B cell (primary cell): ENCODE data around the gene ZMYM5. TPM values are rescaled to one million over a fixed set of nuclear protein-coding genes. Genes with fewer than 3 reads are reported as not detected.

Experiments used
- ATAC-seq: fragments of 200-7000 bp; cut with Tn5 transposase; one replicate; pipeline ENCODE4 v1.10.0; 2021; ENCODE audit warnings: low read depth, mild to moderate bottlenecking, moderate number of reproducible peaks, moderate library complexity
- CTCF ChIA-PET: fragments of 350-600 bp; sonication (Branson Sonifier 250); formaldehyde crosslinking; loops from one replicate; lab custom pipeline; 2021; ENCODE audit warnings: antibody characterized with exemption, inconsistent platforms; lab: Charles Lee
- POLR2A ChIA-PET: fragments of 350-600 bp; sonication (Branson Sonifier 250); formaldehyde crosslinking; loops from one replicate; lab custom pipeline; 2021; ENCODE audit warnings: antibody characterized with exemption; lab: Charles Lee
- DNase-seq: peaks from one replicate; pipeline ENCODE4 v3.0.0; 2013
- H2AFZ ChIP-seq: 2 replicates; pipeline ENCODE4 v1.6.1; 2012; ENCODE audit warnings: mild to moderate bottlenecking, low read depth, low read length; ENCODE audit not compliant: insufficient read depth, poor library complexity, severe bottlenecking
- H3K27ac ChIP-seq, 2 donors: 1 replicate in 1 of 2; 2 replicates in 1 of 2; pipeline ENCODE4 v1.5.1; 2012 to 2013; ENCODE audit warnings: low read length in 2 of 2, mild to moderate bottlenecking in 2 of 2, moderate library complexity in 1 of 2
- H3K27me3 ChIP-seq, 4 experiments: fragments of 200-600 bp in 1 of 4; sonication (generic) in 1 of 4; replicated peaks in 1 of 4; 1 replicate in 2 of 4; 2 replicates in 2 of 4; pipeline versions ENCODE4 v1.6.1 to v1.7.0; 2013 to 2016; ENCODE audit warnings: low read length in 3 of 4, mild to moderate bottlenecking in 2 of 4, mixed read lengths in 1 of 4, moderate library complexity in 1 of 4; ENCODE audit not compliant: insufficient read depth in 4 of 4, control insufficient read depth in 3 of 4; ENCODE audit errors: control extremely low read depth in 1 of 4
- H3K36me3 ChIP-seq, 2 experiments: replicated peaks in 1 of 2; 1 replicate in 1 of 2; 2 replicates in 1 of 2; pipeline versions ENCODE4 v1.6.1 to v1.7.1; 2013; ENCODE audit warnings: low read length in 1 of 2; ENCODE audit not compliant: insufficient read depth in 2 of 2, control insufficient read depth in 1 of 2; ENCODE audit errors: control extremely low read depth in 1 of 2, extremely low read depth in 1 of 2
- H3K4me1 ChIP-seq, 2 donors: fragments of 200-600 bp in 1 of 2; sonication (generic) in 1 of 2; 1 replicate in 1 of 2; 2 replicates in 1 of 2; pipeline versions ENCODE4 v1.5.1 to v1.6.1; 2013 to 2017; ENCODE audit warnings: low read length in 2 of 2; ENCODE audit not compliant: control insufficient read depth in 2 of 2, insufficient read depth in 2 of 2
- H3K4me2 ChIP-seq: replicated peaks from 2 replicates; pipeline ENCODE3; 2012; ENCODE audit warnings: mild to moderate bottlenecking, low read depth, low read length; ENCODE audit not compliant: poor library complexity, severe bottlenecking
- H3K4me3 ChIP-seq, 5 experiments: fragments of 200-600 bp in 1 of 5; sonication (generic) in 1 of 5; 1 replicate in 3 of 5; 2 replicates in 2 of 5; pipeline versions ENCODE4 v1.5.1 to v1.7.0; 2011 to 2016; ENCODE audit warnings: low read length in 4 of 5, mild to moderate bottlenecking in 4 of 5, low read depth in 2 of 5, control low read depth in 1 of 5, moderate library complexity in 1 of 5; ENCODE audit not compliant: insufficient read depth in 1 of 5; ENCODE audit errors: control extremely low read depth in 1 of 5, extremely low read depth in 1 of 5
- H3K79me2 ChIP-seq: fragments of 200-600 bp; sonication (generic); one replicate; pipeline ENCODE4 v1.6.0; 2016; ENCODE audit warnings: low read length; ENCODE audit not compliant: control insufficient read depth, insufficient read depth
- H3K9ac ChIP-seq: fragments of 200-600 bp; sonication (generic); 2 replicates; pipeline ENCODE4 v1.6.1; 2017; ENCODE audit warnings: mild to moderate bottlenecking, low read length, moderate library complexity
- H3K9me3 ChIP-seq, 3 donors: one replicate each; pipeline versions ENCODE4 v1.6.1 to v1.7.1; 2013; ENCODE audit warnings: low read length in 2 of 3; ENCODE audit not compliant: control insufficient read depth in 2 of 3, insufficient read depth in 1 of 3; ENCODE audit errors: control extremely low read depth in 1 of 3
- H4K20me1 ChIP-seq: 2 replicates; pipeline ENCODE4 v1.6.0; 2012; ENCODE audit warnings: mild to moderate bottlenecking, low read length; ENCODE audit not compliant: insufficient read depth, control insufficient read depth, poor library complexity, severe bottlenecking
- H3K27ac Mint-ChIP-seq: one replicate; pipeline ENCODE4 v1.8.0; 2021; ENCODE audit warnings: mixed read lengths
- H3K27me3 Mint-ChIP-seq: one replicate; pipeline ENCODE4 v1.8.0; 2021; ENCODE audit warnings: mixed read lengths
- H3K4me1 Mint-ChIP-seq: one replicate; pipeline ENCODE4 v1.8.0; 2021; ENCODE audit warnings: mixed read lengths
- H3K4me3 Mint-ChIP-seq: one replicate; pipeline ENCODE4 v1.8.0; 2021; ENCODE audit warnings: mixed read lengths
- H3K9me3 Mint-ChIP-seq: one replicate; pipeline ENCODE4 v1.8.0; 2022; ENCODE audit warnings: mixed read lengths; ENCODE audit not compliant: insufficient read depth
- CTCF ChIP-seq: fragments of 200-600 bp; IDR thresholded peaks from one replicate; pipeline ENCODE4 v1.8.0; 2022; ENCODE audit warnings: antibody characterized with exemption, mild to moderate bottlenecking
- EZH2 ChIP-seq: IDR thresholded peaks from 2 replicates; pipeline ENCODE4 v1.6.1; 2012; ENCODE audit warnings: borderline replicate concordance, low read depth, mild to moderate bottlenecking, moderate library complexity, low read length; ENCODE audit not compliant: insufficient read depth, poor library complexity, severe bottlenecking
- WGBS: methylation state at CpG from one replicate; pipeline ENCODE4 v1.1.5; 2013; ENCODE audit warnings: missing lambda C conversion rate; ENCODE audit not compliant: insufficient coverage; 5-methylcytosine and 5-hydroxymethylcytosine counted together
- intact Hi-C: fragments of 100-400 bp; cut with micrococcal nuclease; formaldehyde crosslinking; loops from one replicate; pipeline ENCODE4 v1.10.0; 2022
- polyA plus RNA-seq: library from polyadenylated mRNA; depleted of rRNA; stranded (reverse); fragments of >200 nt; gene quantifications from 2 replicates; pipeline ENCODE4 v1.2.3, GENCODE V29; 2012
- total RNA-seq, 2 donors: library from RNA; stranded (reverse); fragments of 120-200 nt in 1 of 2; gene quantifications; 1 replicate in 1 of 2; 2 replicates in 1 of 2; pipeline versions ENCODE4 v1.2.3 to v1.2.4, GENCODE V29; 2013 to 2022

The ZMYM5 gene
- total and polyA plus RNA-seq, 2 donors (not counting 1 experiment from before 2014, with no cell fraction given) = 14.3 to 23.0 TPM

- no CpG with 5 or more reads among the region's 1 CpG for WGBS
- H3K27ac Mint-ChIP-seq = no peak overlapping the region
- intact Hi-C loops = no loop called here
- ChIA-PET CTCF (no interaction called here), POLR2A (no interaction called here)
- Histone ChIP-seq H4K20me1 (peaks cover 29% of the 10 kb centered on the region), H3K4me3 (no peak overlapping the region), H3K4me2 (no peak overlapping the region), H3K9me3 (no peaks in the 10 kb centered on the region), H3K9ac (no peak overlapping the region), H3K79me2 (peaks cover 96% of the 10 kb centered on the region), H3K27me3 (no peaks in the 10 kb centered on the region), H3K36me3 (peaks cover 9 to 32% of the 10 kb centered on the region in 2 experiments), H3K4me1 (no peaks in the 10 kb centered on the region), H2AFZ (no peak overlapping the region), H3K27ac (no peak overlapping the region)
- no peak for TF ChIP-seq EZH2
- TF ChIP-seq CTCF = no peak
- H3K27me3 Mint-ChIP-seq = no peaks in the 10 kb centered on the region
- no peak overlapping the region for H3K4me3 Mint-ChIP-seq
- H3K4me1 Mint-ChIP-seq = peaks cover 12% of the 10 kb centered on the region
- DNase-seq = no peak
- no peak for ATAC-seq
- H3K9me3 Mint-ChIP-seq = no peaks in the 10 kb centered on the region
Measured at GRCh38 chr13:19852766-19853165, 10.7 kb downstream of the ZMYM5 start.

GRCh38 chr13:19845758-19846157 is 17.7 kb downstream of the ZMYM5 start:
- Histone ChIP-seq H3K36me3 (peaks cover 2 to 33% of the 10 kb centered on the region in 2 experiments), H3K4me2 (no peak overlapping the region), H2AFZ (no peak overlapping the region), H3K9ac (no peak overlapping the region), H3K79me2 (peaks cover 56% of the 10 kb centered on the region), H4K20me1 (peaks cover 6% of the 10 kb centered on the region), H3K9me3 (no peaks in the 10 kb centered on the region), H3K4me3 (no peak overlapping the region), H3K27ac (no peak overlapping the region), H3K4me1 (no peaks in the 10 kb centered on the region), H3K27me3 (no peaks in the 10 kb centered on the region)
- ATAC-seq (no peak), DNase-seq (no peak)
- no peaks in the 10 kb centered on the region for H3K9me3 Mint-ChIP-seq
- ChIA-PET POLR2A (interaction anchor here (1.4 kb wide), 1 partner anchor 18 kb away, joined by 12 read pairs; the partner anchor contains the start of gene ZMYM5), CTCF (interaction anchor here (0.9 kb wide), 1 partner anchor 10 kb away, joined by 3 read pairs; no protein-coding TSS in a partner anchor)
- no peak overlapping the region for H3K27ac Mint-ChIP-seq
- TF ChIP-seq CTCF (no peak), EZH2 (no peak)
- no CpG with 5 or more reads among the region's 2 CpGs for WGBS
- H3K4me1 Mint-ChIP-seq = peaks cover 7% of the 10 kb centered on the region
- no peak overlapping the region for H3K4me3 Mint-ChIP-seq
- H3K27me3 Mint-ChIP-seq = no peaks in the 10 kb centered on the region
- intact Hi-C loops = no loop called here
